Ascending aorta (tissue), 2 donors: Measurements from ENCODE around the gene TXN. TPM values are rescaled to one million over a fixed set of nuclear protein-coding genes. Genes with fewer than 3 reads are reported as not detected.

Source experiments
- DNase-seq, 2 donors: peaks; one replicate each; pipeline ENCODE4 v3.0.0-alpha.2; 2019; ENCODE audit warnings: low spot score in 2 of 2
- H3K27ac ChIP-seq, 2 donors: fragments of 200-600 bp; sonication (generic); one replicate each; pipeline ENCODE4 v1.5.1; 2016 to 2017; ENCODE audit warnings: mild to moderate bottlenecking in 1 of 2
- H3K27me3 ChIP-seq: fragments of 200-600 bp; sonication (generic); one replicate; pipeline ENCODE4 v1.5.1; 2017
- H3K36me3 ChIP-seq, 2 donors: fragments of 200-600 bp; sonication (generic); one replicate each; pipeline ENCODE4 v1.5.1; 2016
- H3K4me1 ChIP-seq, 2 donors: fragments of 200-600 bp; sonication (generic); one replicate each; pipeline ENCODE4 v1.5.1; 2016 to 2017; ENCODE audit warnings: mild to moderate bottlenecking in 1 of 2
- H3K4me3 ChIP-seq, 2 donors: fragments of 200-600 bp; sonication (generic); one replicate each; pipeline ENCODE4 v1.5.1; 2016 to 2017; ENCODE audit warnings: mild to moderate bottlenecking in 1 of 2
- H3K9me3 ChIP-seq, 2 donors: fragments of 200-600 bp; sonication (generic); one replicate each; pipeline ENCODE4 v1.5.1; 2016
- CTCF ChIP-seq, 3 experiments: fragments of 200-600 bp in 2 of 3; fragments of 450-650 bp in 1 of 3; sonication (generic) in 2 of 3; IDR thresholded peaks; one replicate each; pipeline ENCODE4 v1.5.1; 2016 to 2019; ENCODE audit warnings: antibody characterized with exemption in 3 of 3, mild to moderate bottlenecking in 1 of 3, moderate library complexity in 1 of 3
- intact Hi-C: fragments of 100-400 bp; cut with DNase I; formaldehyde crosslinking; loops from one replicate; pipeline ENCODE4 v1.15.1; 2023
- total RNA-seq: library from RNA; depleted of rRNA; stranded (reverse); fragments of >200 nt; gene quantifications from one replicate; pipeline ENCODE4 v1.1.0, GENCODE V29; 2016

The TXN gene
- total RNA-seq, 1 donor from 2014 or later = 28.9 TPM

- DNase-seq = no peak
- intact Hi-C loops = no loop called here
- no peaks in the 10 kb centered on the region for H3K9me3 ChIP-seq
These were observed 14.9 kb downstream of the TXN start for GRCh38 chr9:110241260-110241857.

GRCh38 chr9:110240198-110240597 is 16.1 kb downstream of the TXN start:
- H3K9me3 ChIP-seq = no peaks in the 10 kb centered on the region
- H3K27ac ChIP-seq = no peak overlapping the region
- intact Hi-C loops = no loop called here
- H3K27me3 ChIP-seq = no peaks in the 10 kb centered on the region
- H3K4me3 ChIP-seq = no peak overlapping the region
- no peak for DNase-seq
- TF ChIP-seq CTCF (IDR thresholded peaks at IDR 0.05) = no peak
- peaks cover 6 to 21% of the 10 kb centered on the region in 2 donors for H3K36me3 ChIP-seq
- H3K4me1 ChIP-seq = no peaks in the 10 kb centered on the region

More at GRCh38 chr9:110241260-110241857, 14.9 kb downstream of the TXN start:
- no peak for TF ChIP-seq CTCF (IDR thresholded peaks at IDR 0.05)
- peaks cover 9 to 29% of the 10 kb centered on the region in 2 donors for H3K36me3 ChIP-seq
- no peaks in the 10 kb centered on the region for H3K4me1 ChIP-seq
- no peak overlapping the region for H3K4me3 ChIP-seq
- no peaks in the 10 kb centered on the region for H3K27me3 ChIP-seq
- H3K27ac ChIP-seq = no peak overlapping the region

DNA sequence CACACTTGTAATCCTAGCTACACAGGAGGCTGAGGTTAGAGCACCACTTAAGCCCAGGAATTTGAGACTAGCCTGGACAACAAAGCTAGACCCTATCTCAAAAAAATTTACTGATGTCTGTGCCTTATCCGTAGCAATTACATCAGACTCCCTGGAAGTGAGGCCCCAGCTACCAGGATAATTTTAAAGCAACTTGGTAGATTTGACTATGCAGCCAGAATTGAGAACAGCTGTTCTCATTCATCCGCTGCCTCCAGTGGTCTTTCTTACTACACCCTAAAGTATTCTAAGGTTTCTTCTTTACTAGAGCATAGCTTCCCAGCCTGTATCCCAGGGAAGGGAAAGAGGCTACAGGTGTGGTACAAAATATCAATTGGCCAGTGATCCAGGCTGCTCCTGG is 28.0 kb downstream of the TXN start:
- intact Hi-C loops = no loop called here
- no peak overlapping the region for H3K4me3 ChIP-seq
- no peak for DNase-seq
- H3K27me3 ChIP-seq = no peaks in the 10 kb centered on the region
- H3K27ac ChIP-seq = no peak overlapping the region
- no peaks in the 10 kb centered on the region for H3K9me3 ChIP-seq
- no peaks in the 10 kb centered on the region for H3K4me1 ChIP-seq
- TF ChIP-seq CTCF (IDR thresholded peaks at IDR 0.05) = no peak
- H3K36me3 ChIP-seq = no peaks in the 10 kb centered on the region

GRCh38 chr9:110224583-110224982 is 31.7 kb downstream of the TXN start:
- H3K27me3 ChIP-seq = no peaks in the 10 kb centered on the region
- no peak overlapping the region for H3K4me3 ChIP-seq
- H3K9me3 ChIP-seq = no peaks in the 10 kb centered on the region
- no peak for DNase-seq
- TF ChIP-seq CTCF (IDR thresholded peaks at IDR 0.05) = no peak
- H3K36me3 ChIP-seq = no peaks in the 10 kb centered on the region
- no peak overlapping the region for H3K27ac ChIP-seq
- intact Hi-C loops = no loop called here
- H3K4me1 ChIP-seq = no peaks in the 10 kb centered on the region

GRCh38 chr9:110220809-110221208 is 35.5 kb downstream of the TXN start:
- no peak overlapping the region for H3K27ac ChIP-seq
- H3K4me1 ChIP-seq = no peaks in the 10 kb centered on the region
- TF ChIP-seq CTCF (IDR thresholded peaks at IDR 0.05) = no peak
- H3K36me3 ChIP-seq = no peaks in the 10 kb centered on the region
- H3K27me3 ChIP-seq = no peaks in the 10 kb centered on the region
- intact Hi-C loops = no loop called here
- no peak overlapping the region for H3K4me3 ChIP-seq
- peak in 1 of 2 donors; percentile 31 for DNase-seq
- no peaks in the 10 kb centered on the region for H3K9me3 ChIP-seq
